Stimulated activated naive CD4-positive, alpha-beta T cell (primary cell): ENCODE data around the gene TRPM5.

Experiments used
- DNase-seq, 6 experiments: peaks; one replicate each; lab custom pipeline; 2025; lab: John Stamatoyannopoulos, UW

TRPM5 gene

DNA sequence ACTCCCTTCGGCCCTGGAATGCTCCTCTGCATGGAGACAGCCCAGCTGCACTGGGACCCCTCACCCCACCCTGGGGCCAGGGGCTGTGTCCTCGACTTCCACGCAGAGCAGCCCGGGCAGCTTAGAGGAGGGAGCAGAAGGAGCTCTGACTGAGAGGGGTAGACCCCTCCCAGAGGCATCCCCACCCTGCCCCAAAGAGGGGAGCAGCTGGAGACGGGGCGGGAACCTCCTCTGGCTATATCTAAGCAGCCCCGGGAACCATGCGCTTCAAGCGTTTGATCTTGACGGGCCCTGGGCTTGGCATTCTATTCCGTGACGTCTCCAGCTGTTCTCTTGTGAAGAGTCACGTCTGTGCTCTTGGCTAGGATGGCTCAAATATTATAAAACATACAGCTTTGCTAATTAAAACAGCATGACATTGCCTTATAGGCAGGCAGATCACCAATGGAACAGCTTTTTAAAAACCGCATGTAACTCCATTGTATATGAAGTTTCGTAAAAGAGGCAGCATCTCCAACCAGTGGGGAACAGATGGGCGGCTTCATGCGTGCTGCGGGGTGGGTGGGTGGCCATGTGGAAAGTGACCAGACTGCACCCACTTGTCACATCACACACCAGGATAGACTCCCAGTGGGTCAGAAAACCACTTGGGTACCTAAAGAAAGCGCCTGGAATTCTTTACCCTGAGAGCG, 8.2 kb upstream of the TRPM5 start:
- no peak for DNase-seq

DNA sequence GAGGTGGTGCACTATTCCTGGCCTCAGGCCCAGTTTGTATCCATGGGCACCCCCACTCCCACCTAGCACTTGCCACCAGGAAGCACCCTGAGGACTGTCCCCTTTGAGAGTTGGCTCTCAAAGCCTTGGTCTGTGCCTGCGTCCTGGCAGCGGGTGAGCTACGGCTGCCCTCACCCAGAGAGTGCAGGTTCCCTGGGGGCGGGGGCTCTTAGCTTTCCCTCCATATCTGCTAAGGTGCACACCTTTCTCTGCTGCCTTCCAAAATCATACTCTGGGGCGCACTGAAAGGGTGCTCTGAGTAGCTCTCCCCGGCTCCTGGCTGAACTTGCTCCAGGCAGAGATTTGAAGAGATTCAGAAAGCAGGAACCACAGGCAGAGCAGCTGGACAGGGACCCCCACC, 7.6 kb upstream of the TRPM5 start:
- DNase-seq = no peak

- DNase-seq = no peak
These were observed 7.0 kb upstream of the TRPM5 start for GRCh38 chr11:2451336-2451735.

DNA sequence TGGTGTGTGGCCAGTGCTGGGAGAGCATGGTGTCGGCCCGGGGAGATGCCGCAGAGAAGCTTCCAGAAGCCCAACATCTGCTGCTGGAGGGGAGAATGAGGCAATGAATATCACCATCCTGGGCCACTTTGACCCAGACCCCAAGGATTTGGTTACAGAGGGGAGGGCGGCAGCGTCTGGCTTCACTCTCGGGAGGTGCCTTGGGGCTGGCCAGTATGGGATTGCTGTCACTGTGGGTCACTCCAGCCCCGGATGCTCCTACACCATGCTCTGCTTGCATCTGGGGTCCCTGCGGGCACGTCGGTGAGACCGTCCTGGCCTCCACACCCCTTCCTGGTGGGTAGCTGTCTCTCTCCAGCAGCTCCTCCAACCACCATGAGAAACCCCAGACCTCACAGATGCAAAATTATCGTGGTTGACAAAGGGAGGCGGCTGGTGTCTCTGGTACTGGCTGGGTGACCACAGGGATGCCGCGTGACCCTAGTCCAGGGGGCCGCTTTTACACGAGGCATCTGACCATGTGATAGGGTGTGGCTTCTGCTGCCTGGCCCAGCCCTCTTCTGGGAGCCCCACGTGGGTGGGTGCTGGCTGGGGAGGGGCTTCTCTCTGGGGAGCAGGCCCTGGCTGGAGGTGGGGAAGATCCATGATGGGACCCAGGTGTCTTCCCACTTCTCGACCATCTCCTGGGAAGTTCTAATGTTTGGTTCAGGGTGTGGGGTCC, 6.2 kb upstream of the TRPM5 start:
- no peak for DNase-seq

DNA sequence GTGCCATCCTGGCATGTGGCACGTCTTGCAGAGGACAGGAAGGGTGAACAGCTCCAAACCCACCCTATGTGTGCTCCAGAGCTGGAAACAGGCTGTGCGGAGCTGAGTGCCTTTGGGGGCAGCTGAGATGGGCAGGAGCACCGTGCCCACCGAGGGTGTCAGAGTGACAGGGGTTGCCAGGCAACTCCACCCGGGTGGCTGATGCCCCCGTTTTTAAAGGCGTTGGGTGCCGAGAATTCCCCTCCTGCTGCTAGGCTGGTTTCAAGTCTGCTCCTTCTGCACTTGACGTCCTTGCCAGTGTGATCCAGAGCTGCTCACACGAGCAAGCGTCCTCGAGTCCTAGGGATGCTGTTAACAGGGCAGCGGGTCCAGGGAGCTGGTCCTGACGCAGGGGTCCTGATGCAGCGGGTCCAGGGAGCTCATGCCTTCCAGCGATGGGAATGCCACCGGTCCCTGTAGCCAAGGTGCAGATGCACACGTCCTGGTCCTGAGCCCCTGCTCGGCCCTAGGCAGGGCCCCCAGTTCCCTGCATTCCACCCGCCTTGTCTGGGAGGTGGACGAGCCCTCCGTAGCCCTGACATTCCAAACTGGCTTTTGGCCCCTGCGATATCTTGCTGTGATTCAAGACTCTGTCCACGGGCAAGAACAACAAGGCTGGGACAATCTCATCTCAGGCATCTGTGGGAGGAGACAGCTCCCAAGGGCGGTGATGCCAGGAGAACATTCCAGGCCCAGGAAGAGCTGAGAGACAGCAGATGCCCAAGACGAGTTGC, 5.4 kb upstream of the TRPM5 start:
- DNase-seq = no peak

- DNase-seq = no peak
These were observed 4.6 kb upstream of the TRPM5 start for GRCh38 chr11:2448661-2449547.

GRCh38 chr11:2447951-2448650, 3.8 kb upstream of the TRPM5 start:
- DNase-seq = no peak

GRCh38 chr11:2447253-2447950, 3.1 kb upstream of the TRPM5 start:
- DNase-seq = no peak

GRCh38 chr11:2446590-2447252, 2.4 kb upstream of the TRPM5 start:
- peak in 3 of 6 experiments; percentile 13 to 30 (median 13) for DNase-seq

GRCh38 chr11:2445746-2446551, 1.6 kb upstream of the TRPM5 start:
- peak in 1 of 6 experiments; percentile 40 for DNase-seq

GRCh38 chr11:2444821-2445745, 769 bp upstream of the TRPM5 start, which contains the start of gene KCNQ1:
KCNQ1 (plus strand) TSS chr11:2445008; CDS start chr11:2445099, 91 bp downstream.
- peak in 4 of 6 experiments; percentile 18 to 71 (median 50) for DNase-seq

GRCh38 chr11:2443406-2443805, 908 bp downstream of the TRPM5 start:
- DNase-seq = no peak

GRCh38 chr11:2442589-2442988, 1.7 kb downstream of the TRPM5 start:
- peak in 5 of 6 experiments; percentile 24 to 78 (median 68) for DNase-seq

DNA sequence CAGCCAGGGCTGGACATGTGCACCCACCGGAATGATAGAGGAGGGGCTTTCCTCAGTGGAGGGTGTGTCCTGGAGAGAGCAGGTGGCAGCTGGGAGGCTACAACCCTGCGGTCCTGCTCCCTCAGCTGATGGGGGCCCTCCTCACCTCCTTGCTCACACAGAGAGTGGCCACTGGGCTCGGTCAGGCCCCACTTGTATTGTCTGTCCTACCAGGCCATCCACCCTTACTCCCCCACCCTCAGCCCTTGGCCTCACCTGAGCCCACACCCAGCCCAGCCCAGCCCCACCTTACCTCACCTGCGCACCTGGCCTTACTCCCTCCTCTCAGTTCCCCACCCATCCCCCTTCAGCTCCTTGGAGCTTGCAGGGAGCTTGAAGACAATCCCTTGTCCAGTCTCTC, 3.1 kb downstream of the TRPM5 start:
- DNase-seq = no peak

- DNase-seq = no peak
These were observed 3.7 kb downstream of the TRPM5 start for GRCh38 chr11:2440646-2441045.

GRCh38 chr11:2439820-2440219, 4.5 kb downstream of the TRPM5 start:
- DNase-seq = no peak

DNA sequence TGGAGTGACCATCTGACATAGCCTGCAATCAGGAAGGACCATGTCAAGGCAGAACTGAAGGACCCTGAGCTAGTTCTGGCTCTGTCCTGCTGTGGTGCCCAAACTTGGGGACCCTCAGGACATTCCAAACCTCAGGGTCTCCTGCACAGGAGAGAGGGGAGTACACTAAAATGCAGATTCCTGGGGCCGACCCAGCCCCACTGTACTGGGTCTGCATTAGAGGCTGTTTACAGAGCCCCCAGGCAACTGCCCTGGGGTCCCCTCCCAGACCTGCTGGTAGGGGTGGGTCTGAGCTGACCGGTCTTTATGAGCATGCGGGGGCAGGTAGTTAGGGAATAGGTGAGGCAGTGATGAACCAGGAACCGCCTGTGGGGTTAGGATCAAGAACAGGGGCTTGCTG, 6.8 kb downstream of the TRPM5 start:
- DNase-seq = no peak

DNA sequence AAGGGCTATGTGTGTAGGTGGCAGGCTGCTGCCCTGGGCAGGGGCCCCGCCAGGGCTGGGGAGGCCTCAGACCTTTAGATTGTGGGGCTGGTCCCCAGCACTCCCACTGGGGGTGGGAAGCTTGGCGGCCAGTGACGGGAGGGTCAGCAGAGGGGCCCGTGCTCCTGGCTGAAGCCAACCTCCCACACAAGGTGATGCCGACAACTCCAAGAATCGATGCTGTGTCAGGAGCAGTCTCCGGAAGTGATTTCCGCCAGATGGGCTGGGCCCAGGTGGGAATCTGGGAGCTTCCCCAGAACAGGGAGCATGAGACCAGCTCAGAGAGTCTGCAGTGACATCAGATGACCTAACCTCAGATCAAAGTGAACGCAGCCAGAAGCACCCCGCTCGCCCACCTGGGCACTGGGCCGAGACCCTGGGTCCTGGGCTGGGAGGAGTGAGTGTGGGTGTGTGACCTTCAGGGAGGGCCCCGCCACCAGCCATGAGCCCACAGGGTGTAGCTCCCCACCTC, 7.7 kb downstream of the TRPM5 start:
- DNase-seq = no peak
